Measurements from ENCODE around the gene RPS2. TPM values are rescaled to one million over a fixed set of nuclear protein-coding genes. Genes with fewer than 3 reads are reported as not detected.

Gene RPS2
- total and polyA plus RNA-seq, 2 donors from 2014 or later, result 1,550 to 2,018 TPM

GRCh38 chr16:2001035-2001434 is 36.4 kb upstream of the RPS2 start:
- Histone ChIP-seq H3K9ac (ENCODE audit: low read length in 3 of 3) (no peak overlapping the region), H3K27ac (ENCODE audit: low read depth in 2 of 2, low read length in 2 of 2) (no peak overlapping the region), H3K4me3 (ENCODE audit: low read length in 3 of 3) (no peak overlapping the region), H3K4me1 (ENCODE audit: control insufficient read depth in 2 of 3, insufficient read depth in 2 of 3, low read depth in 1 of 3, low read length in 3 of 3) (peaks cover 0 to 15% (median 0%) of the 10 kb centered on the region in 3 donors), H3K27me3 (ENCODE audit: control insufficient read depth, insufficient read depth, low read length) (no peaks in the 10 kb centered on the region), H3K9me3 (ENCODE audit: control insufficient read depth in 2 of 3, insufficient read depth in 1 of 3, low read length in 3 of 3) (no peaks in the 10 kb centered on the region), H3K36me3 (ENCODE audit: control insufficient read depth in 2 of 3, insufficient read depth in 3 of 3, low read length in 3 of 3) (peaks cover 0 to 33% (median 14%) of the 10 kb centered on the region in 3 donors)
- peak in 1 of 5 donors; percentile 63 for DNase-seq
- intact Hi-C loops (cut with DNase I), result no loop called here
- no peak for TF ChIP-seq CTCF (IDR thresholded peaks at IDR 0.05; ENCODE audit: borderline replicate concordance, extremely low read depth, insufficient read depth)
- FAIRE-seq, result no peak

- no peaks in the 10 kb centered on the region for H3K27me3 ChIP-seq (ENCODE audit: control insufficient read depth, insufficient read depth, low read length)
- H3K9ac ChIP-seq (ENCODE audit: low read length in 3 of 3), result no peak overlapping the region
- H3K9me3 ChIP-seq (ENCODE audit: control insufficient read depth in 2 of 3, insufficient read depth in 1 of 3, low read length in 3 of 3), result no peaks in the 10 kb centered on the region
- intact Hi-C loops (cut with DNase I), result no loop called here
- no peak overlapping the region for H3K27ac ChIP-seq (ENCODE audit: low read depth in 2 of 2, low read length in 2 of 2)
- peak in 1 of 5 donors; percentile 81 for DNase-seq
- H3K4me3 ChIP-seq (ENCODE audit: low read length in 3 of 3), result no peak overlapping the region
- H3K36me3 ChIP-seq (ENCODE audit: control insufficient read depth in 2 of 3, insufficient read depth in 3 of 3, low read length in 3 of 3), result peaks cover 0 to 33% (median 14%) of the 10 kb centered on the region in 3 donors
- TF ChIP-seq CTCF (IDR thresholded peaks at IDR 0.05; ENCODE audit: borderline replicate concordance, extremely low read depth, insufficient read depth), result no peak
- no peak for FAIRE-seq
- H3K4me1 ChIP-seq (ENCODE audit: control insufficient read depth in 2 of 3, insufficient read depth in 2 of 3, low read depth in 1 of 3, low read length in 3 of 3), result peaks cover 0 to 13% (median 0%) of the 10 kb centered on the region in 3 donors
Observed at GRCh38 chr16:1999866-2000514, 35.4 kb upstream of the RPS2 start.

- Histone ChIP-seq H3K36me3 (ENCODE audit: control insufficient read depth in 2 of 3, insufficient read depth in 3 of 3, low read length in 3 of 3) (peaks cover 0 to 33% (median 14%) of the 10 kb centered on the region in 3 donors), H3K9ac (ENCODE audit: low read length in 3 of 3) (no peak overlapping the region), H3K4me1 (ENCODE audit: control insufficient read depth in 2 of 3, insufficient read depth in 2 of 3, low read depth in 1 of 3, low read length in 3 of 3) (peaks cover 0 to 4% (median 0%) of the 10 kb centered on the region in 3 donors), H3K4me3 (ENCODE audit: low read length in 3 of 3) (no peak overlapping the region), H3K27ac (ENCODE audit: low read depth in 2 of 2, low read length in 2 of 2) (no peak overlapping the region), H3K27me3 (ENCODE audit: control insufficient read depth, insufficient read depth, low read length) (no peaks in the 10 kb centered on the region), H3K9me3 (ENCODE audit: control insufficient read depth in 2 of 3, insufficient read depth in 1 of 3, low read length in 3 of 3) (no peaks in the 10 kb centered on the region)
- no peak for TF ChIP-seq CTCF (IDR thresholded peaks at IDR 0.05; ENCODE audit: borderline replicate concordance, extremely low read depth, insufficient read depth)
- intact Hi-C loops (cut with DNase I), result no loop called here
- DNase-seq (peak in 1 of 5 donors; percentile 76), FAIRE-seq (no peak)
Observed at GRCh38 chr16:1998852-1999801, 34.5 kb upstream of the RPS2 start.

Measured in kidney (tissue), 14 donors.